NT2/D1 (cell line): ENCODE measurements around the gene LPP.

ENCODE experiments used
- YY1 ChIP-seq: IDR thresholded peaks from 2 replicates; pipeline ENCODE4 v1.6.1; 2011; ENCODE audit not compliant: insufficient read length, insufficient read depth
- ZNF274 ChIP-seq: IDR thresholded peaks from 2 replicates; pipeline ENCODE4 v1.6.1; 2011; ENCODE audit warnings: mild to moderate bottlenecking, low read depth, low read length

DNA sequence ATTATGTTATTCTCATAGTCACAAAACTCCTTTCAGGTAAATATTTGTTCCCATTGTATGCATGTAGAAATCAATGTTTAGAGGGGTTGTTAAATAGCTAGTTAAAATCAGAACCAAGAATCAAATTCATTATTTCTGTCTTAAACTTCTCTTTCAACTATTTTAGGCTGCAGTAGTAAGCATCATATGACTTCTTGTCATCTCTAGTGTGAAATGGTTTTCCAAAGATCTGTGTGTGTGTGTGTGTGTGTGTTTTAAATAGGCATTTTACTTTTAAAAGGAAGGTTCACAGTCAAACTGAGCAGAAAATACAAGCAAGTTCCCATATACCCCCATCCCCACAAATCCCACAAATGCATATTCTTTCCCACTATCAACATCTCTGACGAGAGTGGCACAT lies 506.5 kb downstream of the LPP start:
- no peak for TF ChIP-seq ZNF274
- TF ChIP-seq YY1: no peak
